ENCODE data around the gene TLX3. TPM values are rescaled to one million over a fixed set of nuclear protein-coding genes. Genes with fewer than 3 reads are reported as not detected.

Gene TLX3
- total and polyA plus RNA-seq, 2 of the 4 experiments (the other 2 are of a cell fraction), result not detected

Small RNA genes lying within 50 kb of the gene (microRNA-seq; reads per million reads assigned to microRNA genes)
- gene AC091980.1 (ENCODE audit: insufficient read depth, insufficient read length) (not detected), gene RN7SL339P (ENCODE audit: insufficient read depth, insufficient read length) (not detected)

Small RNA genes lying within 50 kb of the gene (small RNA-seq; reads per million reads assigned to genes)
- 0 reads per million in 5 experiments for gene AC091980.1
- 0 reads per million in 5 experiments for gene RN7SL339P

Other genes starting within 250 kb of the TLX3 start
- gene NPM1, start 78.6 kb downstream of the TLX3 start, total RNA-seq (2012; rRNA removed), result 856 and 1,596 TPM in 2 replicates
- 929 and 3,169 TPM in 2 replicates for gene NPM1, start 78.6 kb downstream of the TLX3 start, polyA plus RNA-seq (2012; rRNA removed)
- gene FGF18, start 110.4 kb downstream of the TLX3 start, total RNA-seq (2012; rRNA removed), result under 0.01 TPM in 1 of 2 replicates, not detected in the other
- 0.15 and 0.22 TPM in 2 replicates for gene FGF18, start 110.4 kb downstream of the TLX3 start, polyA plus RNA-seq (2012; rRNA removed)